Lung (tissue), 12 donors: Measurements from ENCODE around the gene CDK15. TPM values are rescaled to one million over a fixed set of nuclear protein-coding genes. Genes with fewer than 3 reads are reported as not detected.

ENCODE experiments used
- ATAC-seq: fragments of 200-7000 bp; cut with Tn5 transposase; one replicate; pipeline ENCODE4 v1.9.1; 2020; ENCODE audit warnings: moderate number of reproducible peaks; ENCODE audit not compliant: insufficient read depth, low FRiP score
- DNase-seq, 3 donors: peaks; one replicate each; pipeline ENCODE4 v3.0.0-alpha.2; 2013 to 2017
- H3K27ac ChIP-seq, 2 donors: one replicate each; pipeline ENCODE4 v1.5.1; 2013; ENCODE audit warnings: mild to moderate bottlenecking in 2 of 2, moderate library complexity in 2 of 2, control low read depth in 1 of 2, inconsistent platforms in 1 of 2, low read depth in 1 of 2, low read length in 1 of 2
- H3K27me3 ChIP-seq, 3 donors: one replicate each; pipeline ENCODE4 v1.5.1; 2013; ENCODE audit warnings: low read length in 2 of 3; ENCODE audit not compliant: control insufficient read depth in 3 of 3, insufficient read depth in 3 of 3
- H3K36me3 ChIP-seq, 4 donors: one replicate each; pipeline ENCODE4 v1.5.1; 2013; ENCODE audit warnings: low read length in 4 of 4, mild to moderate bottlenecking in 1 of 4, moderate library complexity in 1 of 4; ENCODE audit not compliant: control insufficient read depth in 4 of 4, insufficient read depth in 4 of 4
- H3K4me1 ChIP-seq, 5 donors: one replicate each; pipeline ENCODE4 v1.5.1; 2013; ENCODE audit warnings: low read length in 5 of 5, mild to moderate bottlenecking in 2 of 5, moderate library complexity in 1 of 5; ENCODE audit not compliant: control insufficient read depth in 5 of 5, insufficient read depth in 5 of 5
- H3K4me3 ChIP-seq: one replicate; pipeline ENCODE4 v1.5.1; 2013; ENCODE audit warnings: mild to moderate bottlenecking, control low read depth, moderate library complexity
- H3K9ac ChIP-seq, 2 donors: one replicate each; pipeline ENCODE4 v1.5.1; 2013; ENCODE audit warnings: low read length in 2 of 2, control low read depth in 1 of 2; ENCODE audit not compliant: insufficient read depth in 1 of 2
- H3K9me3 ChIP-seq, 4 donors: one replicate each; pipeline ENCODE4 v1.5.1; 2013; ENCODE audit warnings: low read length in 3 of 4, mild to moderate bottlenecking in 1 of 4, moderate library complexity in 1 of 4; ENCODE audit not compliant: control insufficient read depth in 4 of 4, insufficient read depth in 3 of 4
- CTCF ChIP-seq: IDR thresholded peaks from 2 replicates; pipeline ENCODE4 v1.5.1; 2012; ENCODE audit warnings: mild to moderate bottlenecking; ENCODE audit errors: control extremely low read depth, extremely low read depth
- WGBS, 2 donors: extraction: QIAGEN DNeasy Blood & Tissue Kit; methylation state at CpG; one replicate each; pipeline ENCODE4 v1.1.7; 2013; 5-methylcytosine and 5-hydroxymethylcytosine counted together
- polyA plus RNA-seq, 2 donors: library from polyadenylated mRNA; stranded (reverse); fragments of 200-250 nt; gene quantifications; one replicate each; pipeline ENCODE4 v1.2.1, GENCODE V29; 2013
- total RNA-seq, 2 donors: library from RNA; depleted of rRNA in 1 of 2; stranded (reverse); fragments of >200 nt in 1 of 2; gene quantifications; one replicate each; pipeline ENCODE4 v1.2.1, GENCODE V29; 2014 to 2021
- donor health status: control.
- donor health status: control.
- donor health status: Bipolar disorder and iron deficiency.
- donor health status: healthy.
- donor health status: DM: yes; HTN: yes; CAD: no.

CDK15 gene
- total and polyA plus RNA-seq, 4 donors: 0.07 to 2.3 (median 0.12) TPM

GRCh38 chr2:201904538-201905420 is 98.4 kb downstream of the CDK15 start:
- no peak for TF ChIP-seq CTCF
- Histone ChIP-seq H3K27ac (no peak overlapping the region), H3K4me1 (peaks cover 0 to 33% (median 2%) of the 10 kb centered on the region in 5 donors), H3K4me3 (no peak overlapping the region), H3K9me3 (no peaks in the 10 kb centered on the region), H3K9ac (no peak overlapping the region), H3K27me3 (no peaks in the 10 kb centered on the region), H3K36me3 (no peaks in the 10 kb centered on the region)
- WGBS, 2 donors: 66 to 75% methylated on average over 5 of the region's 5 CpGs
- DNase-seq (peak in 1 of 3 donors; percentile 11), ATAC-seq (no peak)

- H3K9ac ChIP-seq: no peak overlapping the region
- DNase-seq: peak; percentile 77 to 89 (median 80)
- no peak overlapping the region for H3K4me3 ChIP-seq
- peaks cover 0 to 44% (median 0%) of the 10 kb centered on the region in 5 donors for H3K4me1 ChIP-seq
- WGBS, 2 donors: 51 to 60% methylated on average over 10 of the region's 10 CpGs
- TF ChIP-seq CTCF: no peak
- H3K36me3 ChIP-seq: no peaks in the 10 kb centered on the region
- ATAC-seq: no peak
- H3K9me3 ChIP-seq: no peaks in the 10 kb centered on the region
- H3K27me3 ChIP-seq: no peaks in the 10 kb centered on the region
- H3K27ac ChIP-seq: no peak overlapping the region
These were observed 100.6 kb downstream of the CDK15 start for GRCh38 chr2:201906777-201907562.

- ATAC-seq: no peak
- Histone ChIP-seq H3K4me3 (no peak overlapping the region), H3K9me3 (no peaks in the 10 kb centered on the region), H3K36me3 (no peaks in the 10 kb centered on the region), H3K4me1 (peaks cover 0 to 42% (median 0%) of the 10 kb centered on the region in 5 donors), H3K9ac (no peak overlapping the region), H3K27ac (no peak overlapping the region), H3K27me3 (no peaks in the 10 kb centered on the region)
- WGBS, 2 donors: 69 to 75% methylated on average over 4 of the region's 4 CpGs
- DNase-seq: no peak
- no peak for TF ChIP-seq CTCF
These were observed 101.2 kb downstream of the CDK15 start for GRCh38 chr2:201907563-201907881.
